Activated CD8-positive, alpha-beta T cell treated with anti-CD3 and anti-CD28 coated beads, Interleukin-2, amount 10 ng/mL, durations not matched to agents 7 days and 5 days (primary cell): ENCODE data around the gene GALNT18. TPM values are rescaled to one million over a fixed set of nuclear protein-coding genes. Genes with fewer than 3 reads are reported as not detected.

ENCODE experiments used
- ATAC-seq: fragments of 150-1000 bp; cut with Tn5 transposase; one replicate; pipeline ENCODE4 v1.10.0; 2021; ENCODE audit warnings: moderate library complexity
- CTCF ChIA-PET: fragments of 350-600 bp; sonication (Branson Sonifier 250); formaldehyde crosslinking; loops from one replicate; lab custom pipeline; 2021; ENCODE audit warnings: antibody characterized with exemption; lab: Charles Lee
- POLR2A ChIA-PET: fragments of 350-600 bp; sonication (Branson Sonifier 250); formaldehyde crosslinking; loops from one replicate; lab custom pipeline; 2021; ENCODE audit warnings: antibody characterized with exemption; lab: Charles Lee
- DNase-seq: peaks from one replicate; pipeline ENCODE4 v3.0.0-alpha.2; 2020
- H3K27ac Mint-ChIP-seq: one replicate; pipeline ENCODE4 v1.8.0; 2021; ENCODE audit warnings: mild to moderate bottlenecking, mixed read lengths
- H3K27me3 Mint-ChIP-seq: one replicate; pipeline ENCODE4 v1.8.0; 2021; ENCODE audit warnings: low read depth, mixed read lengths
- H3K36me3 Mint-ChIP-seq: one replicate; pipeline ENCODE4 v1.8.0; 2021; ENCODE audit warnings: low read depth, mixed read lengths
- H3K4me1 Mint-ChIP-seq: one replicate; pipeline ENCODE4 v1.8.0; 2021; ENCODE audit warnings: low read depth, mixed read lengths
- H3K4me3 Mint-ChIP-seq: one replicate; pipeline ENCODE4 v1.8.0; 2021; ENCODE audit warnings: mild to moderate bottlenecking, mixed read lengths
- H3K9me3 Mint-ChIP-seq: one replicate; pipeline ENCODE4 v1.8.0; 2022; ENCODE audit warnings: mixed read lengths; ENCODE audit not compliant: insufficient read depth
- total RNA-seq, 2 experiments: library from RNA; stranded (reverse); gene quantifications; one replicate each; pipeline ENCODE4 v1.2.3, GENCODE V29; 2021

Gene GALNT18
- total RNA-seq, 2 experiments from 2014 or later: 0.23 to 0.42 TPM

- CTCF ChIA-PET: no interaction called here
- ATAC-seq: no peak
These were observed 88.1 kb downstream of the GALNT18 start for GRCh38 chr11:11533751-11534150.

GRCh38 chr11:11533057-11533456 lies 88.7 kb downstream of the GALNT18 start:
- Mint-ChIP-seq H3K27ac (no peak overlapping the region), H3K27me3 (no peaks in the 10 kb centered on the region), H3K4me1 (no peaks in the 10 kb centered on the region), H3K36me3 (no peaks in the 10 kb centered on the region), H3K4me3 (no peak overlapping the region), H3K9me3 (no peaks in the 10 kb centered on the region)
- CTCF ChIA-PET: no interaction called here
- DNase-seq: no peak
- POLR2A ChIA-PET: no interaction called here
- no peak for ATAC-seq

More at GRCh38 chr11:11533751-11534150, 88.1 kb downstream of the GALNT18 start:
- Mint-ChIP-seq H3K4me3 (no peak overlapping the region), H3K9me3 (no peaks in the 10 kb centered on the region), H3K27me3 (no peaks in the 10 kb centered on the region), H3K27ac (no peak overlapping the region), H3K4me1 (no peaks in the 10 kb centered on the region), H3K36me3 (no peaks in the 10 kb centered on the region)
- POLR2A ChIA-PET: no interaction called here
- DNase-seq: no peak

- ChIA-PET POLR2A (no interaction called here), CTCF (no interaction called here)
- no peak overlapping the region for H3K4me3 Mint-ChIP-seq
- H3K27me3 Mint-ChIP-seq: no peaks in the 10 kb centered on the region
- no peak for DNase-seq
- no peaks in the 10 kb centered on the region for H3K9me3 Mint-ChIP-seq
- H3K36me3 Mint-ChIP-seq: no peaks in the 10 kb centered on the region
- H3K4me1 Mint-ChIP-seq: no peaks in the 10 kb centered on the region
- H3K27ac Mint-ChIP-seq: no peak overlapping the region
- ATAC-seq: no peak
These were observed 89.2 kb downstream of the GALNT18 start for GRCh38 chr11:11532574-11532973.

GRCh38 chr11:11531131-11531908 lies 90.5 kb downstream of the GALNT18 start:
- ATAC-seq (no peak), DNase-seq (no peak)
- H3K36me3 Mint-ChIP-seq: no peaks in the 10 kb centered on the region
- no peak overlapping the region for H3K4me3 Mint-ChIP-seq
- no peak overlapping the region for H3K27ac Mint-ChIP-seq
- POLR2A ChIA-PET: no interaction called here
- no peaks in the 10 kb centered on the region for H3K4me1 Mint-ChIP-seq
- H3K27me3 Mint-ChIP-seq: no peaks in the 10 kb centered on the region
- H3K9me3 Mint-ChIP-seq: no peaks in the 10 kb centered on the region
- CTCF ChIA-PET: no interaction called here

- ATAC-seq (no peak), DNase-seq (no peak)
- no peaks in the 10 kb centered on the region for H3K4me1 Mint-ChIP-seq
- POLR2A ChIA-PET: interaction anchor here (0.5 kb wide), 1 partner anchor 202 kb away, joined by 3 read pairs; no protein-coding TSS in a partner anchor
- no peak overlapping the region for H3K4me3 Mint-ChIP-seq
- no peak overlapping the region for H3K27ac Mint-ChIP-seq
- no peaks in the 10 kb centered on the region for H3K36me3 Mint-ChIP-seq
- H3K27me3 Mint-ChIP-seq: no peaks in the 10 kb centered on the region
- H3K9me3 Mint-ChIP-seq: no peaks in the 10 kb centered on the region
- CTCF ChIA-PET: no interaction called here
These were observed 92.8 kb downstream of the GALNT18 start for GRCh38 chr11:11528986-11529385.

GRCh38 chr11:11525283-11525682 lies 96.5 kb downstream of the GALNT18 start:
- POLR2A ChIA-PET: no interaction called here
- ATAC-seq: no peak
- CTCF ChIA-PET: no interaction called here

GRCh38 chr11:11524436-11525061 lies 97.3 kb downstream of the GALNT18 start:
- Mint-ChIP-seq H3K36me3 (no peaks in the 10 kb centered on the region), H3K4me3 (no peak overlapping the region), H3K27ac (no peak overlapping the region), H3K4me1 (peaks cover 7% of the 10 kb centered on the region), H3K9me3 (no peaks in the 10 kb centered on the region), H3K27me3 (no peaks in the 10 kb centered on the region)
- CTCF ChIA-PET: no interaction called here
- ATAC-seq (no peak), DNase-seq (no peak)
- POLR2A ChIA-PET: no interaction called here

More at GRCh38 chr11:11525283-11525682, 96.5 kb downstream of the GALNT18 start:
- no peaks in the 10 kb centered on the region for H3K27me3 Mint-ChIP-seq
- H3K4me3 Mint-ChIP-seq: no peak overlapping the region
- no peak for DNase-seq
- no peaks in the 10 kb centered on the region for H3K9me3 Mint-ChIP-seq
- no peak overlapping the region for H3K27ac Mint-ChIP-seq
- H3K36me3 Mint-ChIP-seq: no peaks in the 10 kb centered on the region
- peaks cover 6% of the 10 kb centered on the region for H3K4me1 Mint-ChIP-seq

GRCh38 chr11:11522591-11522990 lies 99.2 kb downstream of the GALNT18 start:
- Mint-ChIP-seq H3K36me3 (no peaks in the 10 kb centered on the region), H3K4me1 (peaks cover 7% of the 10 kb centered on the region), H3K4me3 (no peak overlapping the region), H3K9me3 (no peaks in the 10 kb centered on the region), H3K27ac (no peak overlapping the region), H3K27me3 (no peaks in the 10 kb centered on the region)
- ChIA-PET POLR2A (no interaction called here), CTCF (no interaction called here)
- no peak for DNase-seq
- ATAC-seq: no peak

- CTCF ChIA-PET: no interaction called here
- ATAC-seq: no peak
- Mint-ChIP-seq H3K4me1 (peaks cover 7% of the 10 kb centered on the region), H3K27me3 (no peaks in the 10 kb centered on the region), H3K36me3 (no peaks in the 10 kb centered on the region), H3K4me3 (no peak overlapping the region), H3K9me3 (no peaks in the 10 kb centered on the region), H3K27ac (no peak overlapping the region)
- no peak for DNase-seq
- POLR2A ChIA-PET: no interaction called here
These were observed 100.4 kb downstream of the GALNT18 start for GRCh38 chr11:11521306-11522002.

GRCh38 chr11:11520231-11521015 lies 101.4 kb downstream of the GALNT18 start:
- H3K27ac Mint-ChIP-seq: no peak overlapping the region
- DNase-seq: no peak
- H3K36me3 Mint-ChIP-seq: no peaks in the 10 kb centered on the region

GRCh38 chr11:11519184-11519583 lies 102.6 kb downstream of the GALNT18 start:
- H3K4me1 Mint-ChIP-seq: peaks cover 7% of the 10 kb centered on the region
- H3K4me3 Mint-ChIP-seq: no peak overlapping the region
- H3K27me3 Mint-ChIP-seq: no peaks in the 10 kb centered on the region
- H3K27ac Mint-ChIP-seq: no peak overlapping the region
- H3K9me3 Mint-ChIP-seq: no peaks in the 10 kb centered on the region
- ChIA-PET POLR2A (no interaction called here), CTCF (no interaction called here)
- no peak for DNase-seq
- no peaks in the 10 kb centered on the region for H3K36me3 Mint-ChIP-seq
- ATAC-seq: no peak

More at GRCh38 chr11:11520231-11521015, 101.4 kb downstream of the GALNT18 start:
- CTCF ChIA-PET: no interaction called here
- no peaks in the 10 kb centered on the region for H3K9me3 Mint-ChIP-seq
- no peaks in the 10 kb centered on the region for H3K27me3 Mint-ChIP-seq
- POLR2A ChIA-PET: no interaction called here
- no peak overlapping the region for H3K4me3 Mint-ChIP-seq
- ATAC-seq: no peak
- peaks cover 7% of the 10 kb centered on the region for H3K4me1 Mint-ChIP-seq
